Nephron progenitor cell (in vitro differentiated cells): ENCODE results near the gene KCNJ14.
A peak's percentile ranks its signal among the peaks of the same experiment; 100 is the strongest.

Experiments
- DNase-seq: peaks from one replicate; pipeline ENCODE4 v3.0.0; 2021
- H3K27ac Mint-ChIP-seq: 2 replicates; pipeline ENCODE4 v1.8.0; 2021; ENCODE audit warnings: mild to moderate bottlenecking, moderate library complexity, mixed read lengths
- H3K27me3 Mint-ChIP-seq: 2 replicates; pipeline ENCODE4 v1.8.0; 2021; ENCODE audit warnings: mild to moderate bottlenecking, low read depth, mixed read lengths; ENCODE audit not compliant: poor library complexity
- H3K36me3 Mint-ChIP-seq: 2 replicates; pipeline ENCODE4 v1.8.0; 2021; ENCODE audit warnings: low read depth, mixed read lengths
- H3K4me1 Mint-ChIP-seq: 2 replicates; pipeline ENCODE4 v1.8.0; 2021; ENCODE audit warnings: mixed read lengths
- H3K4me3 Mint-ChIP-seq: 2 replicates; pipeline ENCODE4 v1.8.0; 2021; ENCODE audit warnings: mild to moderate bottlenecking, moderate library complexity, mixed read lengths
- H3K9me3 Mint-ChIP-seq: 2 replicates; pipeline ENCODE4 v1.8.0; 2021; ENCODE audit warnings: mild to moderate bottlenecking, moderate library complexity, mixed read lengths
- TF ChIP-seq, protein P1 (sequence below): fragments of 200-600 bp; sonication (generic); IDR thresholded peaks from 2 replicates; pipeline ENCODE4 v1.5.0; 2021; ENCODE audit warnings: antibody characterized with exemption

The KCNJ14 gene

DNA sequence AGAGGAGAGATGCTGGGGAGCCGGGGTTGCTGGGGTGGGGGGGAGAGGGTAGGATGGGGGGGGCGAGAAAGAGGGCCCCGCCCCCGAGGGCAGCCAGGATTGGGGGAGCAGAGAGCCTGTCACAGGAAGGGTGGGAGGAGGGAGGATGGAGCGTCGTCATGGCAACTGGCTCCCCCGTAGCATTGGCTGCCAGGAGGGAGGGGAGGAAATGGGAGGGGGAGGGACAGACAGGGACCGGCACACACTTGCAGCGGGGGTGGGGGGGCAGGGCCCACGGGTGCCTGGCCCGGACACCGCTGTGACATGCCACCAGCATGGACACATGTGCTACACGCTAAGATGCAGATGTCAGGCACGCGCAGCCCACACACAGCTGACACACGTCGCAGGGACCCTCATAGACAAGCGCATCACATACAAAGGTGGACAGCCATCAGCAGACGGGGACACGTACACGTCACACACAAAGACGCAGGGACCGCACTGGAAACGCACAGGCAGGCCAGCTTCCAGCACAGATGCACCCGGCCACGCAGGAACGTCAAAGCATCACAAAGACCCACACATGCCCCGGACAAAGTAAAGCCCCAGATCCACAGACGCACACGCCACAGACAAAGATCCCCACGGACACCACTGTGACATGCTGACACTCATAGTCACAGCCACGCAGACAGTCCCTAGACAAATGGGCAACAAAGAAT lies 56.6 kb downstream of the KCNJ14 start, which contains the start of gene LMTK3:
TSS of gene LMTK3 (minus strand) at position 36 of the 704 bp plus-strand sequence. CDS start 259 bp downstream, outside the sequence.
- no peaks in the 10 kb centered on the region for H3K9me3 Mint-ChIP-seq
- H3K4me1 Mint-ChIP-seq, result peaks cover 33% of the 10 kb centered on the region
- no peaks in the 10 kb centered on the region for H3K36me3 Mint-ChIP-seq
- TF ChIP-seq, protein P1, sequence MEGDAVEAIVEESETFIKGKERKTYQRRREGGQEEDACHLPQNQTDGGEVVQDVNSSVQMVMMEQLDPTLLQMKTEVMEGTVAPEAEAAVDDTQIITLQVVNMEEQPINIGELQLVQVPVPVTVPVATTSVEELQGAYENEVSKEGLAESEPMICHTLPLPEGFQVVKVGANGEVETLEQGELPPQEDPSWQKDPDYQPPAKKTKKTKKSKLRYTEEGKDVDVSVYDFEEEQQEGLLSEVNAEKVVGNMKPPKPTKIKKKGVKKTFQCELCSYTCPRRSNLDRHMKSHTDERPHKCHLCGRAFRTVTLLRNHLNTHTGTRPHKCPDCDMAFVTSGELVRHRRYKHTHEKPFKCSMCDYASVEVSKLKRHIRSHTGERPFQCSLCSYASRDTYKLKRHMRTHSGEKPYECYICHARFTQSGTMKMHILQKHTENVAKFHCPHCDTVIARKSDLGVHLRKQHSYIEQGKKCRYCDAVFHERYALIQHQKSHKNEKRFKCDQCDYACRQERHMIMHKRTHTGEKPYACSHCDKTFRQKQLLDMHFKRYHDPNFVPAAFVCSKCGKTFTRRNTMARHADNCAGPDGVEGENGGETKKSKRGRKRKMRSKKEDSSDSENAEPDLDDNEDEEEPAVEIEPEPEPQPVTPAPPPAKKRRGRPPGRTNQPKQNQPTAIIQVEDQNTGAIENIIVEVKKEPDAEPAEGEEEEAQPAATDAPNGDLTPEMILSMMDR, result no peak
- peak; percentile 63 for DNase-seq
- H3K27me3 Mint-ChIP-seq, result peaks cover 40% of the 10 kb centered on the region
- H3K4me3 Mint-ChIP-seq, result peak within 1 kb of the TSS; percentile 80
- no peak within 1 kb of the TSS for H3K27ac Mint-ChIP-seq

DNA sequence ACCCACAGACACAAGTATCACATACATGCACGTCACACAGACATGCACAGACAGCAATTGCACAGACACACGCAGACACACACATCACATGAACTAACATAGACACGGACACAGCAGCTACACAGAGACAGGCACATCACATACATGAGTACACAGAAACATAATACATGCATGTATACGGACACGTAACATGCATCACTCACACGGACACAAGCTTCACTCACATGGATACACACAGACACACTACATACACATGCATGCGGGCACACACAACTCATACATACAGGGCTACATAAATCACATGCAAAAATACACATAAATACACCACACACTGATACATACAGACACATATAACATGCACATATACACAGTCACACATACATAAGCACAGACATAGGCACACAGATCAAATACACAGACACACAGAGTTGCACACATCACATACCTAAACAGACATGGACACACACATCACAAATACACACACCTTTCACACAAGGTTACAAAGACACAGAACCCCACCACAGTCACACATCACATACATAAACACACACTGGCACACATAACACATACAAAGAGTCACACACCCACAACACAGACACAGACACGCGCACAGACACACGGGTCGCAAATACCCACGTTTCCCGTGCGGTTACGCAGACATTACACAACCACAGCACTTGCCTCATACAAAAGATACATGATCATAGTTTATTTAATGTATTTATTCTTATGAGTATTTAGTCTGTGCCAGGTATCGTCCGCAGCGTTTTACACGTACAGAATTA lies 57.3 kb downstream of the KCNJ14 start:
- H3K36me3 Mint-ChIP-seq, result no peaks in the 10 kb centered on the region
- no peak overlapping the region for H3K4me3 Mint-ChIP-seq
- TF ChIP-seq, protein P1, result no peak
- H3K27me3 Mint-ChIP-seq, result peaks cover 32% of the 10 kb centered on the region
- peaks cover 36% of the 10 kb centered on the region for H3K4me1 Mint-ChIP-seq
- H3K27ac Mint-ChIP-seq, result no peak overlapping the region
- H3K9me3 Mint-ChIP-seq, result no peaks in the 10 kb centered on the region
- DNase-seq, result no peak

DNA sequence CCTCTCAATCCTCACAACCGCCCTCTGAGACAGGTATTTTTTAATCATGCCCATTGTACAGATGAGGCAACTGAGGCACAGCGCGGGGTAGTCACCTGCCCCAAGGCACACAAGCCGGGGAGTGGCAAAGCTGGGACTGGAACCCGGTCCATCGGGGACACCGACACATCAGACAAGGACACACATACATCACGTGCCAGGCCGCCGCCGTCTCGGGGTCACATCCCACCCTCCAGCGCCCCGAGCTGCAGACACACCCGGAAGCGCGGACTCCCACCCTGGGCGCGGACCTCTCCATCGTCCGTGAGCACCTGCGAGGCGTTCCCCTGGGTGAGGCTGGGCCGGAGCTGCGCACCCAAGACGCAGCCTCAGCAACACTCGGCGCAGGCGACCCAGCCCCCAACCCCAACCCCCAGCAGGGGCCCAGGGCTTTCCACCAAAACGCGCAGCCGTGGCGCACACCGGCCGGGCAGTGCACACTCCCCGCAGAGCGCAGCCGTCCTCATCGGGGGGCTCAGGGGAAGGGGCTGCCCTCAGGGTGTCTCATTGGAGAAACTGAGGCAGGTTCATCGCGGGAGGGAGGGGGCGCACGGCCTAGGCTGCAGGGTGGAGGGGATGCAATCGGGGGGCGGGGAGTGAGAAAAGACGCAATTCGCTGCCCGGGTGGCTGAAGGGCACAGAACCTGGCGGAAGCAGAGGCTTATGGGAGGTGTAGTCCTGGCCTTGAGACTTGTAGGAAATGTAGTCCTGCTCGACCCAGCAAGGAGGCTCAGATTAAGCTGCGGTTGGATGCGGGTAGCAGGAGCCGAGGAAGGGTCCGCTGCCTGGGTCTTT lies 58.1 kb downstream of the KCNJ14 start:
- Mint-ChIP-seq H3K4me3 (no peak overlapping the region), H3K27ac (no peak overlapping the region), H3K4me1 (peaks cover 43% of the 10 kb centered on the region), H3K27me3 (peaks cover 28% of the 10 kb centered on the region), H3K36me3 (no peaks in the 10 kb centered on the region), H3K9me3 (no peaks in the 10 kb centered on the region)
- TF ChIP-seq, protein P1, result no peak
- peak; percentile 72 for DNase-seq

DNA sequence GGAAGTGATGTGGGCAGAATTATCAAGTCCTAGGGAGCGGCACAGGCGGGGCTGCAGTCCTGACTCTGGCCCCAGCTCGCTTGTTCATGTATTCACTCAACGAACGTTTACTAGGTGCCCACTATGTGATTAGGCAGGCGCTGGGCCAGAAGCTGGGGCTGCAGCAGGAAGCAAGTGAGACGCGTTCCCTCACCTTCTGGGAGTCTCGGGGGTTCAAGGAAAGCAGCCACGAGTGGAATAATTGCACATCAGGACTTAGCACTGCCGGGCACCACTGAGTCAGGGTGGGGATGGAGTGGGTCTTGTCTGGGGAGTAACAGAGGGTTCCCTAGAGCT lies 58.7 kb downstream of the KCNJ14 start:
- no peaks in the 10 kb centered on the region for H3K36me3 Mint-ChIP-seq
- TF ChIP-seq, protein P1, result no peak
- no peak overlapping the region for H3K27ac Mint-ChIP-seq
- peaks cover 46% of the 10 kb centered on the region for H3K4me1 Mint-ChIP-seq
- no peak for DNase-seq
- H3K9me3 Mint-ChIP-seq, result no peaks in the 10 kb centered on the region
- no peak overlapping the region for H3K4me3 Mint-ChIP-seq
- H3K27me3 Mint-ChIP-seq, result peaks cover 24% of the 10 kb centered on the region

DNA sequence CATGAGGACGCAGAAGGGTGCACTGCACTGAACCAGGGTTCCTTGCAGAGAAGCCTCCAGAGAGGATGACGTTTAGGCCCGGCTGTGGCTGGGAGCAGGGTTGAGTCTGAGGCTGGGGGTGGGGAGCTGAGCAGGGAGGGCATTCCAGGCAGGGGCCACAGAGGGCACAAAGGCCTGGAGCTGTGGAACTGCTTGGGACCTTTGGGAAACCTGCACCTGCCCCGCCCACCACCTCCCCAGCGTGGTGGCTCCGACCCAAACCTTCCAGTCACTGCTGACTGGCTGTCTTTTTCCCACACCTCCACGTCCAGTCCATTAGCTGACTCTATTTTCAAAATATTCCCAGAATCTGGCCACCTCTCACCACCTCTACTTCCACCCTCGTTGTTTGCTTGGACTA lies 61.2 kb downstream of the KCNJ14 start:
- H3K27me3 Mint-ChIP-seq, result peaks cover 4% of the 10 kb centered on the region
- H3K4me3 Mint-ChIP-seq, result no peak overlapping the region
- no peaks in the 10 kb centered on the region for H3K36me3 Mint-ChIP-seq
- no peak for DNase-seq
- no peak overlapping the region for H3K27ac Mint-ChIP-seq
- TF ChIP-seq, protein P1, result no peak
- no peaks in the 10 kb centered on the region for H3K9me3 Mint-ChIP-seq
- peaks cover 28% of the 10 kb centered on the region for H3K4me1 Mint-ChIP-seq
